CD4-positive, alpha-beta memory T cell (primary cell): Measurements from ENCODE around the gene NACC2. TPM values are rescaled to one million over a fixed set of nuclear protein-coding genes. Genes with fewer than 3 reads are reported as not detected.
A peak's percentile ranks its signal among the peaks of the same experiment; 100 is the strongest.

Experiments
- CTCF ChIA-PET: fragments of 350-600 bp; sonication (Branson Sonifier 250); formaldehyde crosslinking; loops from one replicate; lab custom pipeline; 2021; ENCODE audit warnings: inconsistent platforms; ENCODE audit not compliant: partially characterized antibody; lab: Charles Lee
- POLR2A ChIA-PET: fragments of 350-600 bp; sonication (Branson Sonifier 250); formaldehyde crosslinking; loops from one replicate; lab custom pipeline; 2021; ENCODE audit not compliant: partially characterized antibody; lab: Charles Lee
- DNase-seq, 5 donors: peaks; one replicate each; pipeline versions ENCODE4 v3.0.0 to v3.0.0-alpha.2; 2020 to 2022; ENCODE audit warnings: mixed read lengths in 1 of 5
- H3K27ac ChIP-seq: one replicate; pipeline ENCODE4 v1.7.0; 2013; ENCODE audit warnings: low read depth, low read length
- H3K27me3 ChIP-seq: 2 replicates; pipeline ENCODE4 v1.7.0; 2013; ENCODE audit warnings: mild to moderate bottlenecking, low read length, moderate library complexity; ENCODE audit not compliant: insufficient read depth
- H3K36me3 ChIP-seq: 2 replicates; pipeline ENCODE4 v1.7.0; 2013; ENCODE audit warnings: mild to moderate bottlenecking, low read length, moderate library complexity; ENCODE audit not compliant: insufficient read depth
- H3K4me1 ChIP-seq: 2 replicates; pipeline ENCODE4 v1.7.0; 2013; ENCODE audit warnings: mild to moderate bottlenecking, low read length, moderate library complexity; ENCODE audit not compliant: insufficient read depth
- H3K4me3 ChIP-seq, 2 donors: one replicate each; pipeline ENCODE4 v1.7.0; 2013; ENCODE audit warnings: low read length in 2 of 2, mild to moderate bottlenecking in 1 of 2
- H3K9me3 ChIP-seq, 2 donors: one replicate each; pipeline ENCODE4 v1.7.0; 2013; ENCODE audit warnings: low read length in 2 of 2, control low read depth in 1 of 2; ENCODE audit not compliant: control insufficient read depth in 1 of 2
- H3K27ac Mint-ChIP-seq, 7 donors: one replicate each; pipeline ENCODE4 v1.8.0; 2020 to 2021; ENCODE audit warnings: mixed read lengths in 7 of 7, mild to moderate bottlenecking in 6 of 7, inconsistent platforms in 3 of 7, moderate library complexity in 3 of 7
- H3K27me3 Mint-ChIP-seq, 2 donors: one replicate each; pipeline ENCODE4 v1.8.0; 2020 to 2021; ENCODE audit warnings: mixed read lengths in 2 of 2
- H3K36me3 Mint-ChIP-seq, 2 donors: one replicate each; pipeline ENCODE4 v1.8.0; 2020 to 2021; ENCODE audit warnings: mixed read lengths in 2 of 2, inconsistent platforms in 1 of 2, mild to moderate bottlenecking in 1 of 2
- H3K4me1 Mint-ChIP-seq, 4 donors: one replicate each; pipeline ENCODE4 v1.8.0; 2020 to 2021; ENCODE audit warnings: mixed read lengths in 4 of 4, mild to moderate bottlenecking in 1 of 4
- H3K4me3 Mint-ChIP-seq, 8 donors: one replicate each; pipeline ENCODE4 v1.8.0; 2020 to 2021; ENCODE audit warnings: mixed read lengths in 8 of 8, mild to moderate bottlenecking in 7 of 8, moderate library complexity in 6 of 8, inconsistent platforms in 3 of 8
- H3K9me3 Mint-ChIP-seq, 8 donors: one replicate each; pipeline ENCODE4 v1.8.0; 2020 to 2021; ENCODE audit warnings: mixed read lengths in 8 of 8, mild to moderate bottlenecking in 5 of 8, inconsistent platforms in 3 of 8, moderate library complexity in 1 of 8
- intact Hi-C: fragments of 100-400 bp; cut with micrococcal nuclease; formaldehyde crosslinking; loops from one replicate; pipeline ENCODE4 v1.15.1; 2023
- polyA plus RNA-seq, 2 donors: library from polyadenylated mRNA; unstranded; fragments of 300-500 nt; fragmentation: Illumina TruSeq; gene quantifications; one replicate each; pipeline ENCODE4 v1.2.3, GENCODE V29; 2021
- total RNA-seq, 2 experiments: library from RNA; stranded (reverse); gene quantifications; one replicate each; pipeline ENCODE4 v1.2.3, GENCODE V29; 2021

Gene NACC2
- total and polyA plus RNA-seq, 4 experiments from 2014 or later: 0.58 to 12.2 (median 7.1) TPM

- H3K4me1 ChIP-seq: peaks cover 9% of the 10 kb centered on the region
- H3K36me3 ChIP-seq: no peaks in the 10 kb centered on the region
- H3K36me3 Mint-ChIP-seq: peaks cover 0 to 5% of the 10 kb centered on the region in 2 donors
- intact Hi-C loops: no loop called here
- no peaks in the 10 kb centered on the region for H3K27me3 ChIP-seq
- POLR2A ChIA-PET: no interaction called here
- H3K4me3 ChIP-seq: no peak overlapping the region
- H3K27ac Mint-ChIP-seq: peak overlapping the region in 1 of 7 donors; percentile 3
- no peaks in the 10 kb centered on the region for H3K27me3 Mint-ChIP-seq
- no peak for DNase-seq
- no peaks in the 10 kb centered on the region for H3K9me3 Mint-ChIP-seq
- H3K27ac ChIP-seq: no peak overlapping the region
- CTCF ChIA-PET: no interaction called here
- peaks cover 7 to 27% (median 17%) of the 10 kb centered on the region in 4 donors for H3K4me1 Mint-ChIP-seq
- no peak overlapping the region for H3K4me3 Mint-ChIP-seq
- H3K9me3 ChIP-seq: no peaks in the 10 kb centered on the region
Observed at GRCh38 chr9:136084063-136084944, 10.8 kb downstream of the NACC2 start.

GRCh38 chr9:136083558-136084062, 11.5 kb downstream of the NACC2 start:
- Histone ChIP-seq H3K9me3 (no peaks in the 10 kb centered on the region), H3K36me3 (no peaks in the 10 kb centered on the region), H3K4me3 (no peak overlapping the region), H3K4me1 (peaks cover 2% of the 10 kb centered on the region), H3K27me3 (no peaks in the 10 kb centered on the region), H3K27ac (no peak overlapping the region)
- Mint-ChIP-seq H3K27ac (no peak overlapping the region), H3K4me3 (no peak overlapping the region), H3K9me3 (no peaks in the 10 kb centered on the region), H3K4me1 (peaks cover 9 to 26% (median 17%) of the 10 kb centered on the region in 4 donors), H3K36me3 (peaks cover 0 to 5% of the 10 kb centered on the region in 2 donors), H3K27me3 (no peaks in the 10 kb centered on the region)
- intact Hi-C loops: no loop called here
- ChIA-PET CTCF (no interaction called here), POLR2A (no interaction called here)
- DNase-seq: no peak

- POLR2A ChIA-PET: no interaction called here
- Histone ChIP-seq H3K27me3 (no peaks in the 10 kb centered on the region), H3K4me3 (no peak overlapping the region), H3K36me3 (no peaks in the 10 kb centered on the region), H3K27ac (no peak overlapping the region), H3K4me1 (no peaks in the 10 kb centered on the region), H3K9me3 (no peaks in the 10 kb centered on the region)
- intact Hi-C loops: no loop called here
- H3K36me3 Mint-ChIP-seq: peaks cover 0 to 5% of the 10 kb centered on the region in 2 donors
- H3K9me3 Mint-ChIP-seq: no peaks in the 10 kb centered on the region
- CTCF ChIA-PET: no interaction called here
- H3K4me1 Mint-ChIP-seq: peaks cover 9 to 26% (median 17%) of the 10 kb centered on the region in 4 donors
- peak overlapping the region in 2 of 7 donors; percentile 3 to 29 for H3K27ac Mint-ChIP-seq
- H3K4me3 Mint-ChIP-seq: no peak overlapping the region
- DNase-seq: no peak
- H3K27me3 Mint-ChIP-seq: no peaks in the 10 kb centered on the region
Observed at GRCh38 chr9:136082496-136083361, 12.4 kb downstream of the NACC2 start.

- Mint-ChIP-seq H3K27ac (no peak overlapping the region), H3K27me3 (no peaks in the 10 kb centered on the region), H3K36me3 (peaks cover 0 to 5% of the 10 kb centered on the region in 2 donors), H3K4me1 (peaks cover 11 to 32% (median 18%) of the 10 kb centered on the region in 4 donors), H3K4me3 (no peak overlapping the region), H3K9me3 (no peaks in the 10 kb centered on the region)
- POLR2A ChIA-PET: no interaction called here
- CTCF ChIA-PET: no interaction called here
- Histone ChIP-seq H3K4me1 (no peaks in the 10 kb centered on the region), H3K4me3 (no peak overlapping the region), H3K36me3 (no peaks in the 10 kb centered on the region), H3K27me3 (no peaks in the 10 kb centered on the region), H3K9me3 (no peaks in the 10 kb centered on the region), H3K27ac (no peak overlapping the region)
- intact Hi-C loops: no loop called here
- no peak for DNase-seq
Observed at GRCh38 chr9:136081826-136082495, 13.1 kb downstream of the NACC2 start.

GRCh38 chr9:136081113-136081825, 13.8 kb downstream of the NACC2 start:
- CTCF ChIA-PET: no interaction called here
- intact Hi-C loops: no loop called here
- no peaks in the 10 kb centered on the region for H3K27me3 Mint-ChIP-seq
- Histone ChIP-seq H3K36me3 (no peaks in the 10 kb centered on the region), H3K27me3 (no peaks in the 10 kb centered on the region), H3K27ac (no peak overlapping the region), H3K4me1 (peaks cover 2% of the 10 kb centered on the region), H3K9me3 (no peaks in the 10 kb centered on the region), H3K4me3 (no peak overlapping the region)
- DNase-seq: no peak
- H3K9me3 Mint-ChIP-seq: no peaks in the 10 kb centered on the region
- peaks cover 13 to 35% (median 18%) of the 10 kb centered on the region in 4 donors for H3K4me1 Mint-ChIP-seq
- peaks cover 0 to 5% of the 10 kb centered on the region in 2 donors for H3K36me3 Mint-ChIP-seq
- no peak overlapping the region for H3K27ac Mint-ChIP-seq
- POLR2A ChIA-PET: no interaction called here
- H3K4me3 Mint-ChIP-seq: no peak overlapping the region

- no peaks in the 10 kb centered on the region for H3K36me3 ChIP-seq
- Mint-ChIP-seq H3K27ac (no peak overlapping the region), H3K4me1 (peaks cover 15 to 40% (median 23%) of the 10 kb centered on the region in 4 donors), H3K27me3 (no peaks in the 10 kb centered on the region), H3K4me3 (no peak overlapping the region), H3K36me3 (peaks cover 0 to 8% of the 10 kb centered on the region in 2 donors), H3K9me3 (no peaks in the 10 kb centered on the region)
- no peaks in the 10 kb centered on the region for H3K9me3 ChIP-seq
- H3K4me3 ChIP-seq: no peak overlapping the region
- no peak overlapping the region for H3K27ac ChIP-seq
- intact Hi-C loops: no loop called here
- ChIA-PET CTCF (no interaction called here), POLR2A (no interaction called here)
- no peak for DNase-seq
- H3K27me3 ChIP-seq: no peaks in the 10 kb centered on the region
- peaks cover 5% of the 10 kb centered on the region for H3K4me1 ChIP-seq
Observed at GRCh38 chr9:136080716-136081112, 14.4 kb downstream of the NACC2 start.
